ENCODE results near the gene GCGR.

DNA sequence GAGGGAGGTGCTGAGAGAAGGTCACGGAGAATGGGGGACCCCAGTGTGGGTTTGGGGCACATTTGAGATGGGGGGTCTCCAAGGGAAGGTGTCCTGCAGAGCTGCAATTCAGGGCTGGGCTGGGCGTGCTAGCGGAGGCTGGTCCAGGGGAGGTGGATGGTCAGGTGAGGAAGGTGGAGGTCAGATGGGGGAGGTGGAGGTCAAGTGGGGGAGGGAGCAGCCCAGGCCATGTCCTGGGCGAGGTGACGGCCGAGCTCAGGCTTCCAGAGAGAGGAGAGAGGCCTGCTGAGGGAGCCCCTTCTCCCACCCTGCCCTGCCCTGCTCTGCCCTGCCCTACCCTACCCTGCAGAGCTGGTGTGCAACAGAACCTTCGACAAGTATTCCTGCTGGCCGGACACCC, 6.5 kb downstream of the GCGR start:
- TF ChIP-seq POLR2A (IDR thresholded peaks at IDR 0.05) (no peak), CTCF (IDR thresholded peaks at IDR 0.05) (no peak), EP300 (IDR thresholded peaks at IDR 0.05) (no peak)

All from tibial nerve (tissue), 4 donors.